Chondrocyte (in vitro differentiated cells): ENCODE results near the gene ABLIM3. TPM values are rescaled to one million over a fixed set of nuclear protein-coding genes. Genes with fewer than 3 reads are reported as not detected.
A peak's percentile ranks its signal among the peaks of the same experiment; 100 is the strongest.

ENCODE experiments used
- DNase-seq: peaks from one replicate; pipeline ENCODE4 v3.0.0; 2021; ENCODE audit warnings: mixed read lengths, low spot score
- H3K27ac Mint-ChIP-seq: one replicate; pipeline ENCODE4 v1.8.0; 2021; ENCODE audit warnings: mild to moderate bottlenecking, moderate library complexity, mixed read lengths; ENCODE audit not compliant: unreplicated experiment
- H3K27me3 Mint-ChIP-seq: 2 replicates; pipeline ENCODE4 v1.8.0; 2021; ENCODE audit warnings: low read depth, mixed read lengths
- H3K36me3 Mint-ChIP-seq: 2 replicates; pipeline ENCODE4 v1.8.0; 2021; ENCODE audit warnings: low read depth, mixed read lengths
- H3K4me1 Mint-ChIP-seq: 2 replicates; pipeline ENCODE4 v1.8.0; 2021; ENCODE audit warnings: low read depth, mild to moderate bottlenecking, mixed read lengths
- H3K4me3 Mint-ChIP-seq: one replicate; pipeline ENCODE4 v1.8.0; 2021; ENCODE audit warnings: mild to moderate bottlenecking, moderate library complexity, mixed read lengths; ENCODE audit not compliant: unreplicated experiment
- H3K9me3 Mint-ChIP-seq: 2 replicates; pipeline ENCODE4 v1.8.0; 2021; ENCODE audit warnings: low read depth, mixed read lengths
- total RNA-seq: library from RNA; stranded (reverse); gene quantifications from 3 replicates; pipeline ENCODE4 v1.2.1, GENCODE V29; 2021
- TF ChIP-seq, protein P1 (sequence below): fragments of 200-600 bp; sonication (generic); IDR thresholded peaks from 2 replicates; pipeline ENCODE4 v1.5.0; 2021; ENCODE audit warnings: antibody characterized with exemption, mild to moderate bottlenecking, moderate library complexity

Gene ABLIM3
- total RNA-seq, 1 donor from 2014 or later = 15.4 TPM

DNA sequence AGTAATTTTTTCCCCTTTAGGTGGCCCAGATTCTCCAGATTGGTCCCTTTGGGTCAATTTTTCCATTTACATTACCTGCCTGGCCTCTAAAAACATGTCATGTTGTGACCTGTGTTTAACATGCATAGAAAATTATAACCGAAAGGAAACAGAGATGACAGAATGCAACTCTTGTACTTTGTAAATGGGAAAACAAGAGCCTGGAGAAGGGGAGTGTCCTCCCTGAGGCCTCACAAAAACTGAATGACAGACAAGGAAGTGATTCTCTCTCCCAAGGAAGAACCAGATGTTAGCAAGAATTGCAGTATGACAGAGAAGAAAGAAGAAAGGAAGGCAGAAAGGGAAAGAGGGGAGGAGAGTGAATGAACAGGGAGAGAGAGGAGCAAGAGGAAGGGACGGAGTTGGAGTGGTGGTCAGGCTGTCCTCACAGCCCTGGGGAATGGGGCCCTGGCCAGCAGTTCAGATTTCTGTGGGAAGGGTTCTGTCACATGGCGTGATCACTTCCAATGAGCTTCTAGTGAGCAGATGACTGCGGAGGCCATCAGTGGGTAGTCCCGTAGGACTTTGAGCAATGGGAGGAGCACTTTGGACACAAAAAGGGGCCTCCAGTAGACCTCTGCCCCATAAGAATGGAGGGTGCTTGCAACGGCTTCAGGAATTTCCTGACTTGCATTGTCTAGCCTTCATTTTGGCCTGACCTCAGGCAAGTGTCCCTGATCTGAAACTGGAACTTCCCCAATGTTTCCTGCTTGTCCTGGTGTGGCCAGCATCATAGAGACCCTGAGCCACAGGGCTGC is 31.6 kb downstream of the ABLIM3 start:
- no peaks in the 10 kb centered on the region for H3K36me3 Mint-ChIP-seq
- DNase-seq = no peak
- H3K4me1 Mint-ChIP-seq = peaks cover 45% of the 10 kb centered on the region
- no peak overlapping the region for H3K4me3 Mint-ChIP-seq
- TF ChIP-seq, protein P1, sequence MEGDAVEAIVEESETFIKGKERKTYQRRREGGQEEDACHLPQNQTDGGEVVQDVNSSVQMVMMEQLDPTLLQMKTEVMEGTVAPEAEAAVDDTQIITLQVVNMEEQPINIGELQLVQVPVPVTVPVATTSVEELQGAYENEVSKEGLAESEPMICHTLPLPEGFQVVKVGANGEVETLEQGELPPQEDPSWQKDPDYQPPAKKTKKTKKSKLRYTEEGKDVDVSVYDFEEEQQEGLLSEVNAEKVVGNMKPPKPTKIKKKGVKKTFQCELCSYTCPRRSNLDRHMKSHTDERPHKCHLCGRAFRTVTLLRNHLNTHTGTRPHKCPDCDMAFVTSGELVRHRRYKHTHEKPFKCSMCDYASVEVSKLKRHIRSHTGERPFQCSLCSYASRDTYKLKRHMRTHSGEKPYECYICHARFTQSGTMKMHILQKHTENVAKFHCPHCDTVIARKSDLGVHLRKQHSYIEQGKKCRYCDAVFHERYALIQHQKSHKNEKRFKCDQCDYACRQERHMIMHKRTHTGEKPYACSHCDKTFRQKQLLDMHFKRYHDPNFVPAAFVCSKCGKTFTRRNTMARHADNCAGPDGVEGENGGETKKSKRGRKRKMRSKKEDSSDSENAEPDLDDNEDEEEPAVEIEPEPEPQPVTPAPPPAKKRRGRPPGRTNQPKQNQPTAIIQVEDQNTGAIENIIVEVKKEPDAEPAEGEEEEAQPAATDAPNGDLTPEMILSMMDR = no peak
- H3K27ac Mint-ChIP-seq = peak overlapping the region; percentile 95
- H3K9me3 Mint-ChIP-seq = no peaks in the 10 kb centered on the region
- H3K27me3 Mint-ChIP-seq = peaks cover 2% of the 10 kb centered on the region

DNA sequence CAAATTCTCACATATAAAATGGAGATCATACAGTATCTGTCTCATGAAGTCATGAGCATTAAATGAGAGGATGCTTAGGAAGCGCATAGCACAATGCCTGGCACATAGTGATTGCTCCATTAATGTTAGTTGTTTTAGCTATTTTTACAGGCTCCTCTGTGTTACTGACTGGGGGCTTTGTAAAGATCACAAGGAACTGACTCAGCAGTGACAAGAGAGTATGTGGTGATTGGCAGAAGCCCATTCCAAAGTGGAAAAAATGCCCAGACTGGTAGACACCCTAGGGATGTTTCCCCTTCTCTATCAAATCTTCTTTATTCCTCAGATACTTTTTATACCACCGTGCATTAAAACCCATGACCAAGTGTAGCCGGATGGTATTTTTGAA is 33.5 kb downstream of the ABLIM3 start:
- peaks cover 46% of the 10 kb centered on the region for H3K4me1 Mint-ChIP-seq
- peaks cover 3% of the 10 kb centered on the region for H3K36me3 Mint-ChIP-seq
- no peaks in the 10 kb centered on the region for H3K27me3 Mint-ChIP-seq
- no peaks in the 10 kb centered on the region for H3K9me3 Mint-ChIP-seq
- TF ChIP-seq, protein P1 = no peak
- DNase-seq = no peak
- H3K4me3 Mint-ChIP-seq = no peak overlapping the region
- H3K27ac Mint-ChIP-seq = peak overlapping the region; percentile 95

DNA sequence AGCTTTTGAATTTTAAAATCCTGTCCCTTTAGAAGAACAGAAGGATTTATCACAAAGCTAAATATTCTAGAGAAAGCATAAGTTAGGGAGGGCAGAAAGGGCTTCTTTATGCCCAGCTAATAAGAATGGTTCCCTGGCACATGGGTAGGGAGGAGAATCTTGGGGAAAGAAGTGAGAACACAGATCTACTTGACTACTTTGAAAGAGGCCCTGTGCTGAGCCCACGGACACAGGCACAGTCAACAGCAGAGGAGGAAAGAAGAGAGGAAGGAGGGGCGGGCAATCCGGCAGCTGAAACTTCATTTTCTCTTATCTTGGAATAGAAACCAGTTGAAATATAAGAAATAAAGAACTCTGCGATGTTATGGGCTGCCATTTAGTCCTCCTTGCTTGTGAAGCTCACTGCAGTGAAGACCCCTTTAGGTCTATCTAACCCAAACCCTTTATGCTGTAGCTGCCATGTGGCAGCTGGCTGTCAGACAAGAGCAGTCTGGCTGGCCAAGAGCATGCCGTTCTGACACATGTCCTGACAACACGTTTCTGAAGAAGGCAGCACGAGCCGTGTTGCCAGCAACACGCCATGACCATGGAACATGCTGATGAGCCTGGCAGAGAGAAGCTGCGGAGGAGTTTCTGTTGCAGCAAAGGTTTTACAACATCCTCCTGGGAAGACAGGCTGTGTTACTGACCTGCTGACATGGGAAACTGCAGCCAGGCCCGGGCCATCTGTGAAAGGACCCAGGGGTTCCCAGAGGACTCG is 34.2 kb downstream of the ABLIM3 start:
- Mint-ChIP-seq H3K36me3 (peaks cover 3% of the 10 kb centered on the region), H3K27ac (peak overlapping the region; percentile 95), H3K9me3 (no peaks in the 10 kb centered on the region), H3K4me3 (no peak overlapping the region), H3K27me3 (no peaks in the 10 kb centered on the region), H3K4me1 (peaks cover 46% of the 10 kb centered on the region)
- TF ChIP-seq, protein P1 = no peak
- DNase-seq = no peak

DNA sequence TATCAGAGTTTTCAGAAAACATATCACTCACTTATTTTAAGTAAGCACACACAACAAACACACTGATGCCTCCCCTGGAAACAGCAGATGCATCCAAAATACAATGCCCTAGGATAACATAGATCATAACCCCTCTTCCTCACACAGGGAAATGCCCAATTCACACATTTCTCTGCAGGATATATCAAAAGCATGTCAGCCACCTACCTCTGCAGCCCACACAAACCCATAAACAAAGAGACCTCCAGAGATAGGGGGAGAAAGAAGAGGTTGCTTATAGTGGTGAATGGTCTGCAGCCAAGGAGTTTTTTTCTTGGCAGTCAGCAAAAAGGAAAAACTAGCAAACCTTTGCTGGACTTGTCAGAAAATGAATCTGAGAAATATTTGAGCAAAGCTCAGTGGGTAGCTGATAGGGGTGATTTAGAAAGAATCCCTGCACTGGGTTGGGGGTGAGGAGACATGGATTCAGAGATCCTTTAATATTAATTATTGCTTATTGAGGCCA is 36.1 kb downstream of the ABLIM3 start:
- Mint-ChIP-seq H3K4me1 (peaks cover 54% of the 10 kb centered on the region), H3K27ac (no peak overlapping the region), H3K4me3 (no peak overlapping the region), H3K27me3 (no peaks in the 10 kb centered on the region), H3K36me3 (peaks cover 3% of the 10 kb centered on the region), H3K9me3 (no peaks in the 10 kb centered on the region)
- no peak for DNase-seq
- TF ChIP-seq, protein P1 = no peak

DNA sequence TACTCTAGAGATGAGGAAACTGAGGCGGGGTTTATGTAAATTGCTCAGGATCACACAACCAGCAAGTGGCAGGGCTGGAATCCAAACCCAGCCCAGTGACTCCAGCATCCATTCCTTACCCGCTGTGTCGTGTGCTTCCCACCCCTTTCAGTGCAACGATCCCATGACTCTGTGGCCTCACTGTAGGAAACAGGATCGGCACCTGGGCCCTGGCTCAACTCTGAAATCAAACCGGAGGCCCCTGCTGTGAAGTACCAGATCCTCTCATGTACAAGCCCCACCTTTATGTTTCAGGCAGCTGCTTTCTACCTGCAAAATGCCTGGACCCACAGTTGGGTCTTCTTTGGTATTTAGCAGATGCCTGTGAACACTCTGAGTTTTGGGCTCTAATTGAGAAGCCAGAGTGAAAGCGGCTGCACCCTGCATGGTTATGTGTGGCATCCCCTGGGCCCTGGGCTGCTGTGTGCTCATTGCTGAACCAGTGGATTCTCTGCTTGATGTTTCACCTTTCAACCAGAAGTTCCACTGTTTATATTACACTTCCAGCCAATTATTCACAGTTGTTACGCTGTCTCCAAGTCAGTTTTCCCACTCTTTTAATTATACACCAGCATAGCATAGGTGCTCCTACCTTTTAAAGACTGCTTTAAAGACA is 36.7 kb downstream of the ABLIM3 start:
- Mint-ChIP-seq H3K4me1 (peaks cover 47% of the 10 kb centered on the region), H3K36me3 (peaks cover 3% of the 10 kb centered on the region), H3K9me3 (no peaks in the 10 kb centered on the region), H3K27me3 (no peaks in the 10 kb centered on the region), H3K4me3 (no peak overlapping the region), H3K27ac (no peak overlapping the region)
- TF ChIP-seq, protein P1 = no peak
- no peak for DNase-seq
